NCI-H1694 treated with DMSO at 0.1 percent for 48 hours (cell line): ENCODE measurements around the gene SLC18A2.
"Not testable (repeated sequence)": the region's sequence is repeated elsewhere in the genome, so short reads cannot be mapped to it uniquely, and the experiment has no call there.

ENCODE experiments used
- DNase-seq: peaks from one replicate; lab custom pipeline; 2025; lab: John Stamatoyannopoulos, UW

Gene SLC18A2

GRCh38 chr10:117262903-117263293, 22.0 kb downstream of the SLC18A2 start:
- no peak for DNase-seq

- DNase-seq = no peak
Observed at GRCh38 chr10:117264782-117265181, 23.9 kb downstream of the SLC18A2 start.

GRCh38 chr10:117266400-117266799, 25.5 kb downstream of the SLC18A2 start:
- no peak for DNase-seq

- DNase-seq = no peak
Observed at GRCh38 chr10:117266812-117267211, 25.9 kb downstream of the SLC18A2 start.

GRCh38 chr10:117268258-117268657, 27.3 kb downstream of the SLC18A2 start:
- no peak for DNase-seq

GRCh38 chr10:117268907-117269306, 28.0 kb downstream of the SLC18A2 start:
- no peak for DNase-seq

GRCh38 chr10:117271427-117271826, 30.5 kb downstream of the SLC18A2 start:
- no peak for DNase-seq

- DNase-seq = no peak
Observed at GRCh38 chr10:117272195-117273076, 31.5 kb downstream of the SLC18A2 start.

GRCh38 chr10:117273980-117274379, 33.1 kb downstream of the SLC18A2 start:
- no peak for DNase-seq

- DNase-seq = no peak
Observed at GRCh38 chr10:117274509-117274908, 33.6 kb downstream of the SLC18A2 start.

- DNase-seq = no peak
Observed at GRCh38 chr10:117275121-117275520, 34.2 kb downstream of the SLC18A2 start.

- no peak for DNase-seq
Observed at GRCh38 chr10:117277675-117278074, 36.8 kb downstream of the SLC18A2 start.

GRCh38 chr10:117284716-117285494, 44.0 kb downstream of the SLC18A2 start:
- no peak for DNase-seq

- not testable (repeated sequence) for DNase-seq
Observed at GRCh38 chr10:117290872-117291271, 50.0 kb downstream of the SLC18A2 start.

GRCh38 chr10:117294039-117294645, 53.2 kb downstream of the SLC18A2 start:
- no peak for DNase-seq

- no peak for DNase-seq
Observed at GRCh38 chr10:117294735-117295134, 53.8 kb downstream of the SLC18A2 start.

GRCh38 chr10:117298219-117298618, 57.3 kb downstream of the SLC18A2 start:
- no peak for DNase-seq

- DNase-seq = no peak
Observed at GRCh38 chr10:117299435-117299834, 58.5 kb downstream of the SLC18A2 start.

- DNase-seq = no peak
Observed at GRCh38 chr10:117300671-117301070, 59.8 kb downstream of the SLC18A2 start.

- DNase-seq = not testable (repeated sequence)
Observed at GRCh38 chr10:117303451-117303850, 62.5 kb downstream of the SLC18A2 start.

GRCh38 chr10:117306674-117307073, 65.8 kb downstream of the SLC18A2 start:
- no peak for DNase-seq

- DNase-seq = no peak
Observed at GRCh38 chr10:117311261-117311660, 70.3 kb downstream of the SLC18A2 start.

GRCh38 chr10:117312430-117312829, 71.5 kb downstream of the SLC18A2 start:
- no peak for DNase-seq
